CD4-positive, alpha-beta memory T cell (primary cell): ENCODE measurements around the gene ASIP. TPM values are rescaled to one million over a fixed set of nuclear protein-coding genes. Genes with fewer than 3 reads are reported as not detected.
"Not testable (repeated sequence)": the region's sequence is repeated elsewhere in the genome, so short reads cannot be mapped to it uniquely, and the experiment has no call there.

Source experiments
- CTCF ChIA-PET: fragments of 350-600 bp; sonication (Branson Sonifier 250); formaldehyde crosslinking; loops from one replicate; lab custom pipeline; 2021; ENCODE audit warnings: inconsistent platforms; ENCODE audit not compliant: partially characterized antibody; lab: Charles Lee
- POLR2A ChIA-PET: fragments of 350-600 bp; sonication (Branson Sonifier 250); formaldehyde crosslinking; loops from one replicate; lab custom pipeline; 2021; ENCODE audit not compliant: partially characterized antibody; lab: Charles Lee
- DNase-seq, 5 donors: peaks; one replicate each; pipeline versions ENCODE4 v3.0.0 to v3.0.0-alpha.2; 2020 to 2022; ENCODE audit warnings: mixed read lengths in 1 of 5
- H3K27ac ChIP-seq: one replicate; pipeline ENCODE4 v1.7.0; 2013; ENCODE audit warnings: low read depth, low read length
- H3K27me3 ChIP-seq: 2 replicates; pipeline ENCODE4 v1.7.0; 2013; ENCODE audit warnings: mild to moderate bottlenecking, low read length, moderate library complexity; ENCODE audit not compliant: insufficient read depth
- H3K36me3 ChIP-seq: 2 replicates; pipeline ENCODE4 v1.7.0; 2013; ENCODE audit warnings: mild to moderate bottlenecking, low read length, moderate library complexity; ENCODE audit not compliant: insufficient read depth
- H3K4me1 ChIP-seq: 2 replicates; pipeline ENCODE4 v1.7.0; 2013; ENCODE audit warnings: mild to moderate bottlenecking, low read length, moderate library complexity; ENCODE audit not compliant: insufficient read depth
- H3K4me3 ChIP-seq, 2 donors: one replicate each; pipeline ENCODE4 v1.7.0; 2013; ENCODE audit warnings: low read length in 2 of 2, mild to moderate bottlenecking in 1 of 2
- H3K9me3 ChIP-seq, 2 donors: one replicate each; pipeline ENCODE4 v1.7.0; 2013; ENCODE audit warnings: low read length in 2 of 2, control low read depth in 1 of 2; ENCODE audit not compliant: control insufficient read depth in 1 of 2
- H3K27ac Mint-ChIP-seq, 7 donors: one replicate each; pipeline ENCODE4 v1.8.0; 2020 to 2021; ENCODE audit warnings: mixed read lengths in 7 of 7, mild to moderate bottlenecking in 6 of 7, inconsistent platforms in 3 of 7, moderate library complexity in 3 of 7
- H3K27me3 Mint-ChIP-seq, 2 donors: one replicate each; pipeline ENCODE4 v1.8.0; 2020 to 2021; ENCODE audit warnings: mixed read lengths in 2 of 2
- H3K36me3 Mint-ChIP-seq, 2 donors: one replicate each; pipeline ENCODE4 v1.8.0; 2020 to 2021; ENCODE audit warnings: mixed read lengths in 2 of 2, inconsistent platforms in 1 of 2, mild to moderate bottlenecking in 1 of 2
- H3K4me1 Mint-ChIP-seq, 4 donors: one replicate each; pipeline ENCODE4 v1.8.0; 2020 to 2021; ENCODE audit warnings: mixed read lengths in 4 of 4, mild to moderate bottlenecking in 1 of 4
- H3K4me3 Mint-ChIP-seq, 8 donors: one replicate each; pipeline ENCODE4 v1.8.0; 2020 to 2021; ENCODE audit warnings: mixed read lengths in 8 of 8, mild to moderate bottlenecking in 7 of 8, moderate library complexity in 6 of 8, inconsistent platforms in 3 of 8
- H3K9me3 Mint-ChIP-seq, 8 donors: one replicate each; pipeline ENCODE4 v1.8.0; 2020 to 2021; ENCODE audit warnings: mixed read lengths in 8 of 8, mild to moderate bottlenecking in 5 of 8, inconsistent platforms in 3 of 8, moderate library complexity in 1 of 8
- intact Hi-C: fragments of 100-400 bp; cut with micrococcal nuclease; formaldehyde crosslinking; loops from one replicate; pipeline ENCODE4 v1.15.1; 2023
- polyA plus RNA-seq, 2 donors: library from polyadenylated mRNA; unstranded; fragments of 300-500 nt; fragmentation: Illumina TruSeq; gene quantifications; one replicate each; pipeline ENCODE4 v1.2.3, GENCODE V29; 2021
- total RNA-seq, 2 experiments: library from RNA; stranded (reverse); gene quantifications; one replicate each; pipeline ENCODE4 v1.2.3, GENCODE V29; 2021

The ASIP gene
- total and polyA plus RNA-seq, 4 experiments from 2014 or later: not detected

DNA sequence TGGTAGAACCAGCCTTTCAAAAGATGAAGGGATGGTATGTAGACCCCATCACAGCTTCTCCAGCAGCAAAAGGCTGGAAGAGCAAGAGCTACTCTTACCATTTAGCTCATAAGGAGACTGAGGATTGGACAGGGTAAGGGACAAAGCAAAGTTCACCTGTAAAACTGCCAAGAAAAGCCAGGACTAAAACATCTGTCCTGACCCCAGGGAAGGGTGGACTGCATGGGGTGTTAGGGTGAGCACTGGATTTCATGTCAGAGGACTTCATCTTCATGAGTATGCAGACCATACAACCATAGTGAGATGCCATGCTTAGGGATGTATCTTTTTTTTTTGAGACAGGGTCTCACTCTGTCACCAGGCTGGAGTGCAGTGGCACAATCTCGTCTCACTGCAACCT is 42.6 kb downstream of the ASIP start:
- ChIA-PET POLR2A (no interaction called here), CTCF (interaction anchor here (0.6 kb wide), 1 partner anchor 503 kb away, joined by 4 read pairs; no protein-coding TSS in a partner anchor)
- no peak for DNase-seq
- Mint-ChIP-seq H3K27ac (no peak overlapping the region), H3K4me1 (no peaks in the 10 kb centered on the region), H3K27me3 (no peaks in the 10 kb centered on the region), H3K4me3 (no peak overlapping the region), H3K36me3 (peaks cover 22 to 35% of the 10 kb centered on the region in 2 donors), H3K9me3 (no peaks in the 10 kb centered on the region)
- H3K36me3 ChIP-seq: peaks cover 11% of the 10 kb centered on the region
- no peak overlapping the region for H3K27ac ChIP-seq
- H3K4me1 ChIP-seq: no peaks in the 10 kb centered on the region
- intact Hi-C loops: no loop called here
- H3K27me3 ChIP-seq: no peaks in the 10 kb centered on the region
- no peak overlapping the region for H3K4me3 ChIP-seq
- H3K9me3 ChIP-seq: no peaks in the 10 kb centered on the region

DNA sequence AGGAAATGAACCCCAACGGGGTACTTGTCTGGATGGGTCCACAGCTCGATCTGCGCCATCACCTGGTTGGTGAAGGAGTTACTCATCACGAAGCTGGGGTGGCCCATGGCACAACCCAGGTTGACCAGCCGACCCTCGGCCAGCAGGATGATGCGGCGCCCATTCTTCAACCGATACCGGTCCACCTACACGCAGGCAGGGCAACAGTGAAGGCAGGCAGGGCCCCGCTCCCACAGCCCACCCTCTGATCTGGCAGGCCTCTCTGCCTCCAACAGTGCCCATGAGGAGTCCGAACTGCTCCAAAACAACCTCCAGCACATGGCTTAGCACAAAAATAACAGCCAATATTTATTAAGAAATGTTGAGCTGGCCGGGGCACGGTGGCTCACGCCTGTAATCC is 44.2 kb downstream of the ASIP start:
- ChIA-PET POLR2A (no interaction called here), CTCF (no interaction called here)
- no peak overlapping the region for H3K27ac Mint-ChIP-seq
- no peaks in the 10 kb centered on the region for H3K4me1 ChIP-seq
- no peak for DNase-seq
- no peaks in the 10 kb centered on the region for H3K4me1 Mint-ChIP-seq
- H3K9me3 Mint-ChIP-seq: no peaks in the 10 kb centered on the region
- H3K27me3 ChIP-seq: no peaks in the 10 kb centered on the region
- peaks cover 25 to 38% of the 10 kb centered on the region in 2 donors for H3K36me3 Mint-ChIP-seq
- H3K36me3 ChIP-seq: peaks cover 13% of the 10 kb centered on the region
- H3K4me3 ChIP-seq: no peak overlapping the region
- no peaks in the 10 kb centered on the region for H3K27me3 Mint-ChIP-seq
- no peak overlapping the region for H3K4me3 Mint-ChIP-seq
- H3K9me3 ChIP-seq: no peaks in the 10 kb centered on the region
- no peak overlapping the region for H3K27ac ChIP-seq
- intact Hi-C loops: no loop called here

DNA sequence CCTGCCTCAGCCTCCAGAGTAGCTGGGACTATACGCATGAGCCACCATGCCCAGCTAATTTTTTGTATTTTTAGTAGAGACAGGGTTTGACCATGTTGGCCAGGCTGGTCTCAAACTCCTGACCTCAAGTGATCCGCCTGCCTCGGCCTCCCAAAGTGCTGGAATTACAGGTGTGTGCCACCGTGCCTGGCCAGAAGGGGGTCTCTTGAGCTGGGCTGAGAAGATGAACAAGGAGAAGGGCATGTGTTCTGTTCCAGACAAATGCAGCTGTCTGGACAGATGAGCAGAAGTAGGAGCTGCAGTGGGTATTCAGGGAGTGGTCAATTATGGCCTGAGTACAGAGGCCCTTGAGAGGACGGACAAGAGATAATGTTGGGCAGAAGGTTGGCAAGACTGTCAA is 46.3 kb downstream of the ASIP start:
- H3K4me1 Mint-ChIP-seq, H3K27ac Mint-ChIP-seq, H3K27me3 Mint-ChIP-seq, DNase-seq, H3K4me1 ChIP-seq, H3K27ac ChIP-seq, H3K9me3 Mint-ChIP-seq, H3K4me3 Mint-ChIP-seq, CTCF ChIA-PET, intact Hi-C loops, H3K27me3 ChIP-seq, H3K4me3 ChIP-seq, H3K9me3 ChIP-seq: not testable (repeated sequence)
- POLR2A ChIA-PET: interaction anchor here (1.5 kb wide), 1 partner anchor 15 kb away, joined by 4 read pairs; the partner anchor contains the start of gene AHCY
- H3K36me3 Mint-ChIP-seq: peaks cover 37 to 45% of the 10 kb centered on the region in 2 donors
- H3K36me3 ChIP-seq: peaks cover 23% of the 10 kb centered on the region

DNA sequence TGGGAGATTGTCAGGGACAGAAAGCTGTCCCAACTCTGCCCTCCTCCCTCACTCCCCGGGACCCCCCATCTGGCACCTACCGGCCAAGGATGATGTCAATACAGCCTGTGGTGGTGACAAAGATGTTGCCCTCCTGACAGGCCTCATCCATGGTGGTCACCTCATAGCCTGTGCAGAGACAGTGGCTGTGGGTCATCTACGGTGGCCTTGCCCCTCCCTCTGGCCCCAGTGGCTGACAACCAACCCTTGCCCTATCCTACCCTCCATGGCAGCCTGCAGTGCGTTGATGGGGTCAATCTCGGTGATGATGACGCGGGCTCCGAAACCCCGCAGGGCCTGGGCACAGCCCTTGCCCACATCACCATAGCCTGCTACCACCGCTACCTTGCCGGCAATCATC is 49.2 kb downstream of the ASIP start:
- POLR2A ChIA-PET: no interaction called here
- H3K36me3 ChIP-seq: peaks cover 19% of the 10 kb centered on the region

DNA sequence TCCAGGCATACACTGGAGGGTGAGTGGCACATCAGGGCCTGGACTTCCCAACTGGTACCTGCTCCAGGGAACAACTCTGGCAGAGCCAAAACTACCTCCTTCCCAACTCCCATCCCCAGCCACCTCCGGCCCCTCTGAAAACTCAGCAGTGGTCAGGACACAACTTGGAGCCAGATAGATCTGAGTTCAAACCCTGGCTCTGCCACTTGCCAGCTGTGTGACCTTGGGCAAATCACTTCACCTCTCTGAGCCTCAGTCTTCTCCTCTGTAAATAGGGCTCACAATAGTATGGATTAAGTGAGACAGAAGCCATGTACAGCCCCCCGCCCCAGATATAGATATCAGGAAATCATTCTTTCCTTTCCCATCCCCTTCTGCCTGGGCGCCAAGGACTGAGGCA is 51.3 kb downstream of the ASIP start:
- Mint-ChIP-seq H3K9me3 (no peaks in the 10 kb centered on the region), H3K27ac (no peak overlapping the region), H3K4me1 (peaks cover 0 to under 1% (median 0%) of the 10 kb centered on the region in 4 donors), H3K36me3 (peaks cover 36 to 41% of the 10 kb centered on the region in 2 donors), H3K4me3 (no peak overlapping the region), H3K27me3 (no peaks in the 10 kb centered on the region)
- no peak overlapping the region for H3K4me3 ChIP-seq
- H3K4me1 ChIP-seq: no peaks in the 10 kb centered on the region
- peaks cover 19% of the 10 kb centered on the region for H3K36me3 ChIP-seq
- intact Hi-C loops: no loop called here
- H3K27ac ChIP-seq: no peak overlapping the region
- DNase-seq: no peak
- H3K9me3 ChIP-seq: no peaks in the 10 kb centered on the region
- POLR2A ChIA-PET: no interaction called here
- CTCF ChIA-PET: interaction anchor here (2.2 kb wide), 1 partner anchor 20 kb away, joined by 6 read pairs; no protein-coding TSS in a partner anchor
- H3K27me3 ChIP-seq: no peaks in the 10 kb centered on the region

More for the DNA sequence above, 49.2 kb downstream of the ASIP start:
- H3K4me1 ChIP-seq: no peaks in the 10 kb centered on the region
- DNase-seq: no peak
- H3K9me3 ChIP-seq: no peaks in the 10 kb centered on the region
- Mint-ChIP-seq H3K9me3 (no peaks in the 10 kb centered on the region), H3K27ac (no peak overlapping the region), H3K36me3 (peaks cover 41 to 44% of the 10 kb centered on the region in 2 donors), H3K4me1 (no peaks in the 10 kb centered on the region), H3K27me3 (no peaks in the 10 kb centered on the region), H3K4me3 (no peak overlapping the region)
- CTCF ChIA-PET: interaction anchor here (1.0 to 1.4 kb wide), 2 partner anchors 22 kb away, joined by 5 read pairs; no protein-coding TSS in a partner anchor
- H3K27me3 ChIP-seq: no peaks in the 10 kb centered on the region
- H3K4me3 ChIP-seq: no peak overlapping the region
- no peak overlapping the region for H3K27ac ChIP-seq
- intact Hi-C loops: no loop called here

DNA sequence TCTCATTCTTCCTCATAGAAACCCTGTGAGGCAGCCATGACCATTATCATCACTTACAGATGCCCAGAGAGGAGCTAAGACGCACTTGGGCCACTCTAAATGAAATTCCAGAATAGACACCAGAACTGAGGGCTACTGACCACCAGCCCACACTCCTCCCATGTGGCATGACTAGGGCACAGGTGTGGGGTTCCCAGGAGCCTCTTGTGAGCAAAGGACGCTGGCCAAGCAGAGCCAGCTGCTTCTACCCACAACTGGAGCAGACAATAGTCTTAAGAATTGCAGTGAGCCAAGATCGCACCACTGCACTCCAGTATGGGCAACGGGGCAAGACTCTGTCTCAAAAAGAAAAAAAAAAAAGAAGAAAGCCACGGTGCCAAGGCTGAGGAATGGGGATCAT is 51.9 kb downstream of the ASIP start:
- H3K36me3 Mint-ChIP-seq: peaks cover 32 to 35% of the 10 kb centered on the region in 2 donors
- H3K27me3 Mint-ChIP-seq: no peaks in the 10 kb centered on the region
- no peaks in the 10 kb centered on the region for H3K9me3 Mint-ChIP-seq
- H3K27ac ChIP-seq: no peak overlapping the region
- CTCF ChIA-PET: interaction anchor here (2.2 kb wide), 1 partner anchor 19 kb away, joined by 6 read pairs; no protein-coding TSS in a partner anchor
- no peak overlapping the region for H3K27ac Mint-ChIP-seq
- no peaks in the 10 kb centered on the region for H3K4me1 ChIP-seq
- no peak overlapping the region for H3K4me3 ChIP-seq
- no peaks in the 10 kb centered on the region for H3K27me3 ChIP-seq
- H3K9me3 ChIP-seq: no peaks in the 10 kb centered on the region
- H3K4me1 Mint-ChIP-seq: peaks cover 0 to 3% (median 0%) of the 10 kb centered on the region in 4 donors
- DNase-seq: no peak
- H3K4me3 Mint-ChIP-seq: no peak overlapping the region
- POLR2A ChIA-PET: no interaction called here
- H3K36me3 ChIP-seq: peaks cover 19% of the 10 kb centered on the region
- intact Hi-C loops: no loop called here

DNA sequence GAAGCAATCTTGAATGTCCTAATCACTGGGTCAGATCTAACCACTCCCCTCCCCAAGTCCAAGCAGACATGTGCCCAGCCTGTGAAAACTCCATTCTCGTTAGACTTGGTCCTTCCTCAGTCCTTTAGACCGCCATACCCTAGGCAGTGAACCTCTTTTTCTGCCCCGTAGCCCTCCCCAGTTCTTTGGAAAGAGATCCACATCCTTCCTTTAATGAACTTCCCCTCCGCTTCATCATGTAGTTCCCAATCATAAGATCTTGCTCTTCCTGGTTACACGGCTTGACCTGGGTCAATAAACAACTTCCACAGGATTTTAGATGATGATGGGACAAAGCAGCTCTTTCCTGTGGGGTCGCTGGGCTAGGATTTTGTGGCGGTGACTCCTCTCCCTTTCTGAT is 52.4 kb downstream of the ASIP start:
- ChIA-PET POLR2A (no interaction called here), CTCF (interaction anchor here (2.2 kb wide), 1 partner anchor 19 kb away, joined by 6 read pairs; no protein-coding TSS in a partner anchor)

More for the DNA sequence above, 52.4 kb downstream of the ASIP start:
- Histone ChIP-seq H3K27ac (no peak overlapping the region), H3K36me3 (peaks cover 19% of the 10 kb centered on the region), H3K9me3 (no peaks in the 10 kb centered on the region), H3K27me3 (no peaks in the 10 kb centered on the region), H3K4me3 (no peak overlapping the region), H3K4me1 (no peaks in the 10 kb centered on the region)
- Mint-ChIP-seq H3K9me3 (no peaks in the 10 kb centered on the region), H3K4me3 (no peak overlapping the region), H3K4me1 (peaks cover 0 to 3% (median 0%) of the 10 kb centered on the region in 4 donors), H3K36me3 (peaks cover 32 to 35% of the 10 kb centered on the region in 2 donors), H3K27ac (peak overlapping the region in 1 of 7 donors; percentile 5), H3K27me3 (no peaks in the 10 kb centered on the region)
- DNase-seq: no peak
- intact Hi-C loops: no loop called here
